ENCODE measurements around the gene ANKRD12.
"Not testable (repeated sequence)": the region's sequence is repeated elsewhere in the genome, so short reads cannot be mapped to it uniquely, and the experiment has no call there.

Gene ANKRD12

DNA sequence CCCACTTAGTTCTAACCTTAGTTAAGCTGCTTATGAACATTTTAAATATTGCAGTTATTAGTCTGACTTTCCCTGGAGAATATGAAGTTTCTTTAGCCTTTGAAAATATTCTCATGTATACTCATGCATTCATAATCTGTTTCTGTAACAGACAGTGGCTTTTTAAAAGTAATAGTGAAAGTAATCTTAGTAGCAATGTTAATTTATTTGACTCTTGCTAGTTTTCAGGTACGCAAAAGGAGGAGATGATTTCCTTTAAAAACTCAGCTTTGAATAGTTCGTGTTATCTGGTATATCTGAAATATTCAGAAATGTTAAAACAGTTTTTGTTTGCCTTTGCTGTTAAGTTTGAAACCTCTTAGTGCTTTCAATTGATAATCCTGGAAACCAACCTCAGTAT lies 3.8 kb downstream of the ANKRD12 start:
- DNase-seq (ENCODE audit: low read depth in 1 of 2, low spot score in 1 of 2), result no peak

DNA sequence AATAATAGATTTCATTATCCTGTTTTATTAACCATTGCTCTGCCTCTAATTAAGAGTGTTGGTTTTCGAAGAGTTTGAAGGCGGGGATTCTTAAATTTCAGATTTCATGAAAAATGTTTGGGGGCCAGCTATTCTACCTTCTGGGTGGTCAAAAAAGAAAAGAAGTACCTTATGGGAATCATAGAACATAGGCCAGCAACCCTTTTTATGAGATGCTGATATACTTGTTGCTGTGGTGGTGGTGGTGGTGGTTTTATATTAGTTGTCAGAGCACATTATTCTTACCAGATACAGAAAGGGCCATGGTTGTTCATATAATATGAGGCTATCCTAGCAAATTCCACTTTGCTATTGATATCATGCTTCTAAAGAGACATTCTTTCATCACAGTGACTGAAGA lies 4.4 kb downstream of the ANKRD12 start:
- no peak for DNase-seq (ENCODE audit: low read depth in 1 of 2, low spot score in 1 of 2)

DNA sequence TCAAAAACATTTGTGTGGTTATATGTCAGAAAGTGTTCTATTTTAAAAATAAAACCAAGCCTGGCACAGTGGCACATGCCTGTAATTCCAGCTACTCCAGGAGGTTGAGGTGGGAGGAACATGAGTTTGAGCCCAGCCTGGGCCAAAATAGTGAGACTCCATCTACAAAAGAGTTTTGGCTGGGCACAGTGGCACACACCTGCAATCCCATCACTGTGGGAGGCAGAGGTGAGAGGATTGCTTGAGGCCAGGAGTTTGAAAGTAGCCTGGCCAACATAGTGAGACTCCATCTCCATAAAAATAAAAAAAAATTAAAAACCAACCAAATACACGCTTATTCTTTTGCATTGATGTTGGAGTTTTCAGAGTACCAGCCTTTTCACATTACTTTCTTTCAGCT lies 9.6 kb downstream of the ANKRD12 start:
- DNase-seq (ENCODE audit: low read depth in 1 of 2, low spot score in 1 of 2), result no peak

DNA sequence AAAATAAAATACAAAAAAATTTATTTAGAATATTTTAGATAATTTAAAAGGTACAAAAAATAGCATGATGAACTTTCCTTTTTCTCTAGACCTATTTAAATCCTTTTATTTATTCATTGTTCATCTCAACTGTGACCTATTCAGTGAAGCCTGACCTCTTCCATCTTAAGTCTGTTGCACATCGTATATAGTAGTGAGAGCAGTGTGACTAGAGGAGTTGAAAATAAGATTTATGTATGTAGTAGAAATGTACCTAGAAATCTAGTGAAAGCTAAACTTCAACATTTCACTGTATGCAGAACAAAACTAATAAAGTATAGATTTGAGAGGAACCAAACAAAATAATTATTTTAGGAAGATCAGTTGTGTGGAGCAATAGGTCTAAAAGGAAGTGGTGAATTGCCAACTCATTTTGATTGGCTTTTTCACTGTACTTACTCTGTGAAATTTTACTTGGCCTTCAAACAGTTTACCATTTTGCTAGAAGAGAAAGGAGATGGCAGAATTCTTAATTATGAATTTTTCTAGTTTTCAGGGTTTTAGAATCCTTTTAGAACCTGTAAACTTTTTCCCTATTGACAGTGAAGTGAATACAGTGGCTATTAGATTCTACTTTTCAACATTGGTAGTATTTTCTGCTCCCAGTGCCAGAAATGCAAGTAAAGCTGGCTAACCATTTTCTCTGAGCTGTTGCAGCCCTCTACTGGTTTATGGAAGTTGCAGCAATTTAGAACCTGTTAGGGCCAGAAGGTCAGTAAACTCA lies 11.0 kb downstream of the ANKRD12 start:
- peak in 1 of 2 donors; percentile 40 for DNase-seq (ENCODE audit: low read depth in 1 of 2, low spot score in 1 of 2)

DNA sequence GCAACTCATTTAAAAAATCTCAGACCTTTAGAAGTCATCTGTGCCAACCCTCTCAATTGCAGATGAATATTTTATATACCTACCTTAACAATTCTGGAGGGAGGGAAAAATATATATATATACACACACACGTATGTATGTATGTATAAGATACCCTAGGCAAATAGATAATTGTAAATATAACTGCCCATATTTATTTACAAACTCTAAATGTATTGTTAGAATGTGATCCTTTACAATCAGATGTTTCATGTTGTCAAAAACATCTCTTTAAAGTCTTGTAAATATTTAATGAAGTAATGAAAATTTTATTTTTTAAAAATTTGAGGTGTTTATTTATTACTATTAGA lies 11.6 kb downstream of the ANKRD12 start:
- DNase-seq (ENCODE audit: low read depth in 1 of 2, low spot score in 1 of 2), result no peak

DNA sequence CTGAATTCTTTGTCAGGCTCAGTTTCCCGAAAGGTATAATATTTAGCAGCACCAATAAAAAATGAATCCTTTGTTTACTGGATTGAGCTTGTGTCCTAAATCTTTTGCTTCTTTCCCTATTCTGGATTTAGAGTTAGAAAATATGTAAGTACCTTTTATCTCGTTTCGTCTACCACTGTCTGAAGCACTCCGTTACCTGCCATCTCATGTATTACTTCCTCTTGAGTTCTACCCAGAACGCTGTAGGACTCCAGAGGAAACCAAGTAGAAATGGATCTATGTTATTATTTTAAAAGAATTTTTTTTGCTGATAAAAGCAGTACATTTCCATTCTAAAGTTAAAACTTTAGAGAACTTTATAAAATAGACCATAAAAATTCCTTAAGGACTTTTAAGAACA lies 13.5 kb downstream of the ANKRD12 start:
- DNase-seq (ENCODE audit: low read depth in 1 of 2, low spot score in 1 of 2), result no peak

DNA sequence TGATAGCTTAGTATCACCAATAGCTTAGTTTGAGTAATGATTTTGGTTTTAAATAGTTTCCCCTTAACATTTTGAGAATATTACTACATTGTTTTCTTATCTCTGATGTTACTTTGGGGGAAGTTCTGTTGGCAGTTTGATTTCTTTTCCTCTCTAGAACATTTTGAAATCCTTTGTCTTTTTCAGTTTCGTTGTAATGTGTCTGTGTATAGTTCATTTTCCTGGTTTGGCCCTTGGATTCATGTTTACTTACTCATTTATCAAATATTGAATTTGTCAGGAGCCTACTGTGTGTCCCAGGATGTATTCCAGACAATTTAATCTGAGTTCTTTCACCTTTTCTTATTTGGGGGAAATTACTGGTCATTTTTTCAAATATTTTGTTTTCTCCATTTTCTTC lies 16.7 kb downstream of the ANKRD12 start:
- DNase-seq (ENCODE audit: low read depth in 1 of 2, low spot score in 1 of 2), result no peak

DNA sequence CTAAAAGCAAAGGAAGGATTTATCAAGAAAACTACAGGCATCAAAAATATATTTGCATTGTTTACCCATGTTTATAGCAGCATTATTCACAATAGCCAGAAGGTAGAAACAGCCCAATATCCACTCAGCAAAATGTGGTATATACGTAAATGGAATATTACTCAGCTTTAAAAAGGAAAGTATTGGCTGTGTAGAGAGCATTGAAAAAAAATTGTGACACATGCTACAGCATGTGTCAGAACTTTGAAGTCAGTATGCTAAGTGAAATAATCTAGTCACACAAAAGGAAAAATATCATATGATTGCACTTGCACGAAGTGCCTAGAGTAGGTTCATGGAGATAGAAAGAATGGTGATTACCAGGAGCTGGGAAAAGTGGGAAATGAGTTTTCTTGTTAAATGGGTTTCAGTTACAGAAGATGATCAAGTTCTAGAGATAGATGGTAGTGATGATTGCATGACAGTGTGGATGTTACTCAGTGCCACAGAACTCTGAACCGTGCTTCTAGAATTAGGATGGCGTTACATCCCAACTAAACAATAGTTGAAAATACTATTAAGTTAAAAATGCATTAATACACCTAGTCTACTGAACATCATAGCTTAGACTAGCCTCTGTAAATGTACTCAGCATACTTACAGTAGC lies 20.1 kb downstream of the ANKRD12 start:
- no peak for DNase-seq (ENCODE audit: low read depth in 1 of 2, low spot score in 1 of 2)

DNA sequence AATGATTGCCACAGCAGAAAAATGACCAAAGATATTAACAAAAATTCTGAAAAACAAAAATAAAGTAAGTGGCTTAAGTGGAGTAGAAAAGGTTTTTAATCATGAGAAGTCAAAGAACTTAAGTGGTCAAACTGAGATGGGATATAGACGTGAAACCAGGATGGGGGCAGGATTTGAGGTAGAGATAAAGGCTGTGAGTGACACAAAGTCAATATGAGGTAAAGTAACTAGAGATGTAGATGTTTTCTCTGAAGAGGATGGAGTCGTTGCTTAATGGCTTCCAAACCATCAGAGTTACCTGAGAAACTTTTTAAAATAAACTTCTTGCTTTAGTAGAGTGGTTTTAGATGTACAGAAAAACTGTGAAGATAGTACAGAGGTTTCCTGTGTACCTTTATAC lies 21.2 kb downstream of the ANKRD12 start:
- DNase-seq (ENCODE audit: low read depth in 1 of 2, low spot score in 1 of 2), result no peak

DNA sequence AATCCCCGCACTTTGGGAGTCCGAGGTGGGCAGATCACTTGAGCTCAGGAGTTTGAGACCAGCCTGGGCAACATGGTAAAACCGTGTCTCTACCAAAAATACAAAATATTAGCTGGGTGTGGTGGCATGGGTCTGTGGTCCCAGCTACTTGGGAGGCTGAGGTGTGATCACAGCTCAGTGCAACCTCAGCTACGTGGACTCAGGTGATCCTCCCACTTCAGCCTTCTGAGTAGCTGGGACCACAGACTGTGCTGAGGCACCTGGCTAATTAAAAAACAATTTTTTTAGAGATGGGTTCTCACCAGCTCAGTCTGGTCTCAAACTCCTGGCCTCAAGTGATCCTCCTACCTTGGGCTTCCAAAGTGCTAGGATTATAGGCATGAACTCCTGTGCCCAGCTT lies 23.4 kb downstream of the ANKRD12 start:
- no peak for DNase-seq (ENCODE audit: low read depth in 1 of 2, low spot score in 1 of 2)

DNA sequence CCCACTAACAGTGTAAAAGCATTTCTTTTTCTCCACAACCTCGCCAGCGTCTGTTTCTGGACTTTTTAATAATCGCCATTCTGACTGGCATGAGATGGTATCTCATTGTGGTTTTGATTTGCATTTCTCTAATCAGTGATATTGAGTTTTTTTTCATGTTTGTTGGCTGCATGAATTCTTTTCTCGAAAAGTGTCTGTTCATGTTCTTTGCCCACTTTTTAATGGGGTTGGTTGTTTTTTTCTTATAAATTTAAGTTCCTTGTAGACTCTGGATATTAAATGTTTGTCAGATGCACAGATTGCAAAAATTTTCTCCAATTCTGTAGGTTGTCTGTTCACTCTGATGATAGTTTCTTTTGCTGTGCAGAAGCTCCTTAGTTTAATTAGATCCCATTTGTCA lies 26.1 kb downstream of the ANKRD12 start:
- not testable (repeated sequence) for DNase-seq (ENCODE audit: low read depth in 1 of 2, low spot score in 1 of 2)

DNA sequence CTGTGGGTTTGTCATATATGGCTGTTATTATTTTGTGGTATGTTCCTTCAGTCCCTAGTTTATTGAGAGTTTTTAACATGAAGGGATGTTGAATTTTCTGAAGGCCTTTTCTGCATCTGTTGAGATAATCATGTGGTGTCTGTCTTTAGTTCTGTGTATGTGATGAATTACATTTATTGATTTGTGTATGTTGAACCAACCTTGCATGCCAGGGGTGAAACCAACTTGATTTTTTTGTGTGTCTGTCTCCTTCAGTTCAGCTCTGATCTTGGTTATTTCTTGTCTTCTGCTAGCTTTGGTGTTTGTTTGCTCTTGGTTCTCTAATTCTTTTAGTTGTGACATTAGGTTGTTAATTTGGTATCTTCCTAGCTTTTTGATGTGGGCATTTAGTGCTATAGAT lies 27.6 kb downstream of the ANKRD12 start:
- DNase-seq (ENCODE audit: low read depth in 1 of 2, low spot score in 1 of 2), result not testable (repeated sequence)

DNA sequence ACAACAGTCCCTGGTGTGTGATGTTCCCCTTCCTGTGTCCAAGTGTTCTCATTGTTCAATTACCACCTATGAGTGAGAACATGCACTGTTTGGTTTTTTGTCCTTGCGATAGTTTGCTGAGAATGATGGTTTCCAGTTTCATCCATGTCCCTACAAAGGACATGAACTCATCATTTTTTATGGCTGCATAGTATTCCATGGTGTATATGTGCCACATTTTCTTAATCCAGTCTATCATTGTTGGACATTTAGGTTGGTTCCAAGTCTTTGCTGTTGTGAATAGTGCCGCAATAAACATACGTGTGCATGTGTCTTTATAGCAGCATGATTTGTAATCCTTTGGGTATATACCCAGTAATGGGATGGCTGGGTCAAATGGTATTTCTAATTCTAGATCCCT lies 29.3 kb downstream of the ANKRD12 start:
- DNase-seq (ENCODE audit: low read depth in 1 of 2, low spot score in 1 of 2), result not testable (repeated sequence)

DNA sequence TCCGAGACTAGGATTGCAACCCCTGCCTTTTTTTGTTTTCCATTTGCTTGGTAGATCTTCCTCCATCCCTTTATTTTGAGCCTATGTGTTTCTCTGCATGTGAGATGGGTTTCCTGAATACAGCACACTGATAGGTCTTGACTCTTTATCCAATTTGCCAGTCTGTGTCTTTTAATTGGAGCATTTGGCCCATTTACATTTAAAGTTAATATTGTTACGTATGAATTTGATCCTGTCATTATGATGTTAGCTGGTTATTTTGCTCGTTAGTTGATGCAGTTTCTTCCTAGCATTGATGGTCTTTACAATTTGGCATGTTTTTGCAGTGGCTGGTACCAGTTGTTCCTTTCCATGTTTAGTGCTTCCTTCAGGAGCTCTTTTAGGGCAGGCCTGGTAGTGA lies 32.9 kb downstream of the ANKRD12 start:
- not testable (repeated sequence) for DNase-seq (ENCODE audit: low read depth in 1 of 2, low spot score in 1 of 2)

DNA sequence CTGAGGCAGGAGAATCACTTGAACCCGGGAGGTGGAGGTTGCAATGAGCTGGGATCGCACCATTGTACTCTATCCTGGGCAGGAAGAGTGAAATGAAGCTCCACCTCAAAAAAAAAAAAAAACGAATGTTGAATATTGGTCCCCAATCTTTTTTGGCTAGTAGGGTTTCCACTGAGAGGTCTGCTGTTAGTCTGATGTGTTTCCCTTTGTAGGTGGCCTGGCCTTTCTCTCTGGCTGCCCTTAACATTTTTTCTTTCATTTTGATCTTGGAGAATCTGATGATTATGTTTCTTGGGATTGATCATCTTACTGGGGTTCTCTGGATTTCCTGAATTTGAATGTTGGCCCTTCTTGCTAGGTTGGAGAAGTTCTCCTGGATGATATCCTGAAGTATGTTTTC lies 35.3 kb downstream of the ANKRD12 start:
- DNase-seq (ENCODE audit: low read depth in 1 of 2, low spot score in 1 of 2), result not testable (repeated sequence)

DNA sequence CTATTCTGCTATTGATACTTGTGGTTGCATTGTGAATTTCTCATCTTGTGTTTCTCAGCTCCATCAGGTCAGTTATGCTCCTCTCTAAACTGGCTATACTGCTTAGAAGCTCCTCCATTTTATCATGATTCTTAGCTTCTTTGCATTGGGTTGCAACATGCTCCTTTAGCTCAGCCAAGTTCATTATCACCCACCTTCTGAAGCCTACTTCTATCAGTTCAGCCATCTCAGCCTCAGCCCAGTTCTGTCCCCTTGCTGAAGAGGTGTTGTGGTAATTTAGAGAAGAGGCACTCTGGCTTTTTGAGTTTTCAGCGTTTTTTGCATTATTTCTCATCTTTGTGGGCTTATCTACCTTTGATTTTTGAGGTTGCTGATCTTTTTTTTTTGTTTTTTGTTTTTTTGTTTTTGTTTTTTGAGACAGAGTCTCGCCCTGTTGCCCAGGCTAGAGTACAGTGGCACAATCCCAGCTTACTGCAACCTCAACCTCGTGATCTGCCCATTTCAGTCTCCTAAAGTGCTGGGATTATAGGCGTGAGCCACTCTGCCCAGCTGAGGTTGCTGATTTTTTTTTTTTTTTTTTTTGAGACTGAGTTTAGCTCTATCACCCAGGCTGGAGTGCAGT lies 36.0 kb downstream of the ANKRD12 start:
- DNase-seq (ENCODE audit: low read depth in 1 of 2, low spot score in 1 of 2), result no peak

DNA sequence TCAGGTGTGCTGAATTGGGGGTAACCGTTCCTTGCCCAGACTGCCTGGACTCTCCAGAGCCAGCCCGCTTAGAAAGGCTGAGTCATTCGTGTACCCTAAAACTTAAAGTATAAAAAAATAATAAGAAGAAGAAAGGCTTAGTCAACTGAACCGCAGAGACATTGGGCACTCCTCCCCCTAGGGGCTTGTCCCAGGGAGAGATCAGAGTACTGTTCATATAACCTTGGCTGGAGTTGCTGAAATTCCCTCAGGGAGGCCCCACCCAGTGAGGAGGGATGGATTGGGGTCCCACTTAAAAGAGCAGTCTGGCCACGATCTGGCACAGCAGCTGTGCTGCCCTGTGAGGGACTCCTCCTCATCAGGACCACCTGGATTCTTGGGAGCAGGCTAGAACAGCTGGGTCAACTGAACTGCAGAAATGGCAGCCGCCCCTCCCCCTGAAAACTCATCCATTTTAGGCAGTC lies 37.2 kb downstream of the ANKRD12 start:
- no peak for DNase-seq (ENCODE audit: low read depth in 1 of 2, low spot score in 1 of 2)

DNA sequence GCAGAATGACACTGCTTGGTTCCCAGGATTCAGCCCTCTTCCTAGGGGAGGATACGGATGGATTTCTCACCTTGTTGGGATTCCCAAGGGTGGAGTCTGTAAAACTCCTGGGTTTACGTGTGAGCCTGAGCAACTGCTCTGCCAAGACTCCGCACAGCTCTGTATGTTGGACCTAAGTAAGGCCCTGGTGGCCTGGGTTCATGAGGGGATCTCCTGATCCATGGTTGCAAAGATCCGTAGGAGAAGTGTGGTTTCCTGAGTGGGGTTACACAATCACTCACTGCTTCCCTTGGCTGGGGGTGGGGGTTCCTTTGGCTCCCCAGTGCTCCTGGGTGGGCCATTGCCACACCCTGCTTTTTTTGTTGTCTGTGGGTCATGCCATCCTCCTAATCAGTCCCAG lies 37.7 kb downstream of the ANKRD12 start:
- DNase-seq (ENCODE audit: low read depth in 1 of 2, low spot score in 1 of 2), result no peak

DNA sequence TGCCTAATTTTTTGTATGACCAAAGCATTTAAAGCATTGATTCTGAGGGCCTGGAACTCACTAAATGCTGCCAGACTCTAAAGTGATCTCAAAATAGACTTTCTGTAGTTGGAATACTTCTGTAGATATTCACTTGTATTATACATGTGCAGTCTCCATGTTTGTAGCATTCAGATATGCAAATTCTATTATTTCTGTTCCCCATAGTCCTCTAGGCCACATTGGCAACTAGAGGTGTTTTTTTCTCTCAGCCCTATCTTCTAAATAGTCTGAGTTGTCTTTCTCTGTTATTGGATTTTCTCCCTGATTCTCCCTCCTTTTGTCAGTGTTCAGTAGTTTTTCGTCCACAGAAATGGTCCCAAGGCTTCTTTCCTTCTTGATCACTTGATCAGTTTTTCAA lies 38.5 kb downstream of the ANKRD12 start:
- no peak for DNase-seq (ENCODE audit: low read depth in 1 of 2, low spot score in 1 of 2)

DNA sequence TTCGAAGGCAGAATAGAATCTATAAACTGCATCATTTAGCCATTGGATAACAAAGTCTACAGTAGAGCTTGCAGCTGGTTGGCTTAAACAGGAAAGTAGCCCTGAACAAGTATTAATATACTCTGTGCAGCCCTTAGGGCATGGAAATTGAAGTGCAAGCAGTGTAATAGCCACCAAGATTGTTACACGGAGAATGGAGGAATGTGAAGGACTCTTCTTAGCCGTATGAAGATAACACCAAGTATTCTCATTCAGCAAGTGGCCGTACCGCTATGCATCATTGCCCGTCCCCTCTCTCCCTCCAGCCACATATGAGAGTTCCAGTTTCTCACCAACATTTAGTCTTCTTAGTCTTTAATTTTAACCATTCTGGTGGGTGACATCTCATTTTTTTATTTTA lies 40.5 kb downstream of the ANKRD12 start:
- no peak for DNase-seq (ENCODE audit: low read depth in 1 of 2, low spot score in 1 of 2)

DNA sequence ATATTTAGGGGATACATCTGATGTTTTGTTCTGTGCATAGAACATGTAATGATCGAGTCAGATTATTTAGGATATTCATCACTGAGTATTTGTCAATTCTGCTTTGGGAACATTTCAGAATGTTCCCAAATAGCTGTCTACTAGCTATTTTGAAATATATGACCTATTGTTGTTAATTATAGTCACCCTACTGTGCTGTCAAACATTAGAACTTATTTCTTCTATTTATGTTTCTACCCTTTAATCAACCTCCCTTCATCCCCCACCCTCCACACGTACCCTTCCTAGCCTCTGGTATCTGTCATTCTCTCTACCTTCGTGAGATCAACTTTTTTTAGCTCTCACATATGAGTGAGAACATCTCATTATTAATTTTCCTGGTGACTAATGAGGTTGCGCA lies 40.9 kb downstream of the ANKRD12 start:
- DNase-seq (ENCODE audit: low read depth in 1 of 2, low spot score in 1 of 2), result no peak

DNA sequence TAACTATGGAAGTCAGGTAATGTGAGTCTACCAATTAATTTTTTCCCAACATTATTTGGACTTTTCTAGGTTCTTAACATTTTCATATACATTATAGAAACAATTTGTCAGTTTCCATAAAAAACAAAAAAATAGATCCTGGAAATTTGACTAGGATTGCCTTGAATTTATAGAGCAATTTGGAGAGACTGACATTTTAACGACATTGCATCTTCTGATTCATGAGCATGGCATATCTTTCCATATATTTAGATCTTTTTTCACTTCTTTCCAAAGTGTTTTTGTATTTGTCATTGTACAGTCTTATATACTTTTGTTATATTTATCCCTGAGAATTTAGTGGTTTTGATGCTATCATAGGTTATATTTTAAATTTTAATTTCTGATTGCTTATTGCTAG lies 42.0 kb downstream of the ANKRD12 start:
- no peak for DNase-seq (ENCODE audit: low read depth in 1 of 2, low spot score in 1 of 2)

DNA sequence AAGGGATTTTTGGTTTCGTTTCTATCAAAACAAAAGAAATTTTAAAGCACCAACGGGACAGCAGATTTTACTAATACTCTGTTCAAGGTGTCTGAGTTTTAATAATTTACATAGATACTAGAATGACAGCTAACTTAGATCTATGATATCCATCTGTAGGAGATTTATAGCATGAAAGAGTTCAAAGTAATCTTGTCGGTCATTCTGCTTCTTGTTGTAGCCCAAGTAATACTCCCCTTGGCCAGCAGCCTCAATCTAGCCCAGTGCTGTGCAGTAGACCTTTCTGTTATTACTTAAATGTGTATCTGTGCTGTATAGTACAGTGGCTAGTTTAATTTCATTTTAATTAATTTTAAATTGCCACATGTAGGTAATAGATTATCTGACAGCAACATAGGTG lies 44.7 kb downstream of the ANKRD12 start:
- no peak for DNase-seq (ENCODE audit: low read depth in 1 of 2, low spot score in 1 of 2)
